SJSA1 (cell line): Measurements from ENCODE around the gene FAM117A. TPM values are rescaled to one million over a fixed set of nuclear protein-coding genes. Genes with fewer than 3 reads are reported as not detected.
"Not testable (repeated sequence)": the region's sequence is repeated elsewhere in the genome, so short reads cannot be mapped to it uniquely, and the experiment has no call there.

Source experiments
- DNase-seq, 2 experiments: peaks; one replicate each; pipeline ENCODE4 v3.0.0-alpha.2; 2015 to 2020; ENCODE audit warnings: low spot score in 2 of 2, low read depth in 1 of 2
- H3K27ac ChIP-seq: fragments of 250-450 bp; sonication (Bioruptor Pico); 2 replicates; pipeline ENCODE4 v1.5.1; 2020; ENCODE audit warnings: mild to moderate bottlenecking, moderate library complexity
- H3K27me3 ChIP-seq: fragments of 250-450 bp; sonication (Bioruptor Pico); replicated peaks from 2 replicates; pipeline ENCODE4 v1.5.1; 2020; ENCODE audit warnings: mild to moderate bottlenecking, moderate library complexity
- H3K36me3 ChIP-seq: fragments of 250-450 bp; sonication (Bioruptor Pico); 2 replicates; pipeline ENCODE4 v1.5.1; 2020; ENCODE audit warnings: mild to moderate bottlenecking
- H3K4me1 ChIP-seq: fragments of 250-450 bp; sonication (Bioruptor Pico); replicated peaks from 2 replicates; pipeline ENCODE4 v1.6.1; 2021; ENCODE audit warnings: mild to moderate bottlenecking
- H3K4me3 ChIP-seq: fragments of 250-450 bp; sonication (Bioruptor Pico); 2 replicates; pipeline ENCODE4 v1.5.1; 2020; ENCODE audit warnings: mild to moderate bottlenecking
- H3K9me3 ChIP-seq: fragments of 250-450 bp; sonication (Bioruptor Pico); replicated peaks from 2 replicates; pipeline ENCODE4 v1.5.1; 2020; ENCODE audit warnings: mild to moderate bottlenecking
- total RNA-seq: library from RNA; depleted of rRNA; stranded (reverse); fragments of >200 nt; shearing (Covaris generic); gene quantifications from 2 replicates; pipeline ENCODE4 v1.2.3, GENCODE V29; 2014

FAM117A gene
- total RNA-seq, 1 experiment from 2014 or later, result 2.6 TPM

- Histone ChIP-seq H3K4me3 (no peak overlapping the region), H3K27ac (no peak overlapping the region), H3K4me1 (peaks cover 3% of the 10 kb centered on the region), H3K36me3 (0 out of 2 replicates have a peak, but pooled peaks cover 2% of the 10 kb centered on the region), H3K9me3 (peaks cover 4% of the 10 kb centered on the region), H3K27me3 (peaks cover 17% of the 10 kb centered on the region; the same call in 1 of the 2 replicates)
- no peak for DNase-seq
Observed at GRCh38 chr17:49779156-49779738, 15.3 kb upstream of the FAM117A start.

GRCh38 chr17:49777563-49777962 is 13.6 kb upstream of the FAM117A start:
- H3K36me3 ChIP-seq, result 0 out of 2 replicates have a peak, but pooled peaks cover 2% of the 10 kb centered on the region
- no peak for DNase-seq
- H3K27ac ChIP-seq, result no peak overlapping the region
- peaks cover 4% of the 10 kb centered on the region for H3K9me3 ChIP-seq
- peaks cover 3% of the 10 kb centered on the region for H3K4me1 ChIP-seq
- no peak overlapping the region for H3K4me3 ChIP-seq
- H3K27me3 ChIP-seq, result peaks cover 24% of the 10 kb centered on the region

- DNase-seq, result no peak
- H3K27me3 ChIP-seq, result peaks cover 24% of the 10 kb centered on the region
- H3K9me3 ChIP-seq, result peaks cover 4% of the 10 kb centered on the region
- H3K36me3 ChIP-seq, result 0 out of 2 replicates have a peak, but pooled peaks cover 2% of the 10 kb centered on the region
- H3K27ac ChIP-seq, result no peak overlapping the region
- H3K4me1 ChIP-seq, result peaks cover 3% of the 10 kb centered on the region
- H3K4me3 ChIP-seq, result no peak overlapping the region
Observed at GRCh38 chr17:49776551-49777300, 12.8 kb upstream of the FAM117A start.

DNA sequence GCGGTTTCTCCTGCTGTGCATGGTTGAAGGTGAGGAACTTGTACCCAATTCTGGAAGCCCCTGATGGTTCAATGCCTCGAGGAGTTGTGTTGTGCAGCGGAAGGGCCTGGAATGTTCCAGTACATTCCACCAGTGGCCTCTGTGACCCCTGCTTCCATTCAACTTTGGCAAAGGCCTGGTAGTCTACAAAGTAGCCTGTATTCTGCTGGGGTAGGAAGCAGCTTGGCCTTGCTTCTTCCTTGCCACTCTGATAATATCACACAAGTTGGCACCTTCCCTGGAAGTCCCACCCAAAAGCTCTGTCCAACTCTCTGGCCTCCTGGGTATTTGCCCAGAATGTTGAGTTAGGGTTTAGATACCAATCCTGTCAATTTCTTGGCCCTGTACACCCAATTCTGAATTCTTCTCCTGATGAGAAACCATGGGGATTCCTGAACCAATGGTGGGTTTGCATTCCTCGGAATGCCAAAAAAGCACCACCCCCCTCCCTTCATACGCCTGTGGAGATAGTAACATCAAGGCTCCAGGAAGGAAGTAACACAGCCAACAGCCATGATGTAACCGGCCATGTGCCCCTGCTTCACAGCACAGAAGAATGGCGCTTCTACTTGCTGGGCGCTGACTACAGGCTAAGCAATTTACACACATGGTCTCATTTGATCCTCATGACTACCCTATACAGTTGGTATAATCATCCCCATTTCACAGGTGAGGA is 11.8 kb upstream of the FAM117A start:
- Histone ChIP-seq H3K27ac (no peak overlapping the region), H3K27me3 (peaks cover 24% of the 10 kb centered on the region), H3K9me3 (peaks cover 4% of the 10 kb centered on the region), H3K36me3 (0 out of 2 replicates have a peak, but pooled peaks cover 2% of the 10 kb centered on the region), H3K4me3 (no peak overlapping the region), H3K4me1 (peaks cover 3% of the 10 kb centered on the region)
- no peak for DNase-seq

DNA sequence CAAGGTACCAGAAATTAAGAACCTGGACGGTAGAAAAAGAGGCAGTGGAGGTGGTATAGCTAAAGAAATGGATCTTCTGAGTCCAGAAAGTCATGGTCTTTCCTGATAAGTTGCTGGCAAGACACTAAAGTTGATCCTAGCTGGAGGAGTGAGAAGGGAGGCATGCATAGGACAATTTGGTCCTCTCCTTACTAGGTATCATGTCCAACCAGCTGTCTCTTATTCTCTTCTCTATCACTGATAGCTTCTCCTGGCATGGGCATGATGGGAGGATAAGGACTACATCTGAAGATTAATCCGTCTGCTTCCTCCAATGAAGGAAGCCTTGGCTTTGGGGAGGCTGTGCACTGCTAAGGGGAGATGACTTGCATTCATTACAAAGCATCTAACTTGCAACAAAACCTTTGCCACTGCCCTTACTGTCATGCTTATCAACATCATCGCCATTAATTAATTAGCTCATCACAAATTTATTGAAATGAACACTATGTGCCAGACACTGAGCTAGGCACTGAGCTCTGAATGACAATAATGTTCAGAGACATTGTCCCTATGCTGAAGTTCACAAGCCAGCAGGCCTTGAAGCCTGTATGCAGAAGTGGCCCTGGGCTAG is 3.1 kb upstream of the FAM117A start:
- Histone ChIP-seq H3K27ac (no peak overlapping the region), H3K27me3 (peaks cover 51% of the 10 kb centered on the region), H3K36me3 (no peaks in the 10 kb centered on the region), H3K4me3 (no peak overlapping the region), H3K4me1 (peaks cover 10% of the 10 kb centered on the region), H3K9me3 (no peaks in the 10 kb centered on the region; the same call in 1 of the 2 replicates)
- no peak for DNase-seq

DNA sequence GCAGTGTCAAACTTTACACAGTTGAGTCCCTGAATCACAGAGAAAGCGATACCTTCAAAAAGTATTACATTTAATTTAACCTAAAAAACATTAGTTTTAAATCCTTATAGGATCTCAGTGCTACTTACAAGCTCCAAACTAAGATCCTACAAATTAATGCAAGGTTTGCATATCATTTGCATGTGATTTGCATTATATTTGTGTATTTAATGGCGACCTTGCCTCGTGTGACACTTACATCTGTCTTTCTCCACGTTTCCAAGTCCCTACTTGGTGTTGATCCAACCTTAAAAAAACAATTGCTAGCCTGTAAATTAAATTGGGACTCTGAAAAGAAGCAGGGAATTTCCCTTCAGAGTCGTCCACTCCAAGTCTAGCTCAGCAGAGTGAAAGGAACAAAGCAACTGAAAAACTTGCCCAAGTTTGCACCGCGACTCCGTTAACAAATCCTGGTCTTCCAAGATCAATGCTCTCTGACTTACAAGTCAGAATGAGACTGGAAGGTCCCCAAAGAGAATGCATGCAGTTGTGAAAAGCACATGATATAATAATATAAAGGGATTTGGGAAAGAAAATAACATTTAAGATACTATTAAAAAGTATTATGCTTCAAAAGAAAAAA is 739 bp upstream of the FAM117A start:
- Histone ChIP-seq H3K27ac (no peak overlapping the region), H3K36me3 (no peaks in the 10 kb centered on the region), H3K4me1 (peaks cover 10% of the 10 kb centered on the region), H3K27me3 (peaks cover 61% of the 10 kb centered on the region), H3K9me3 (no peaks in the 10 kb centered on the region; the same call in 1 of the 2 replicates), H3K4me3 (peak overlapping the region; percentile 38)
- no peak for DNase-seq

DNA sequence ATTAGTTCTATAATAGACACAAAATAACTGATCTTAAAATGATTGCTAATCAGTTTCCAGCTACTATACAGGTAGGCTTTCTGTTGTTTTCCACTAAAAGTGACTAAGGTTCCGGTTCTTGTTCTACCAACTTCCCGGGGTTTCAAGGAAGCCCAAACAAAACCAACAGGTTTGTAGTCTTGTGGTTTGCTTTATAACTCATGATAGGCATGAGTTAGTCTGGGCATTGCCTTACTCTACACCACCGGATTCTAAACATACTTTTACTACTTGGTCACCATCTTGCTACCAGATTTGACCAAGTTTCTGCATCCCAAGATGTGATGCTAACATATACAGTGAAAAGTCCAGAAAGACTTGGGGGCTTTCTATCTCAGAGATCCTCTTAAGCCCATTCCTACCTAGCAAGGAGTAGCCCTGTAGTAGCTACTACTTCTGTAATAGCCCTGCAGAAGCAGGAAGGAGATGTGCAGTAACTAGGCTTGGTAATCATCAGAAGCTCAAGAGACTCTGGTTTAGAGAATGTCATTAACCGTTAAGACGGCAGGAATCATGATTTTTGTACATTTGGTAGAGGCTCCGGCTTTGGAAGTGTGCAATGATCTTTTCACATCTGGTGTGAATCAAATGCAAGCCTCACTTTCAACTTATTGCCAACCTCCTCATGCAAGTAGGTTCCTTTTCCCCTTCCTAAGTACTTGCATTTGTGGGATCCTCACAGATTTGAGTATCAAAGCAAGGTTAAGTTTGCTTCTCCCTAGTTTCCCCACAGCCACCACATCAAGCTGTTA is 1.6 kb downstream of the FAM117A start:
- H3K4me3 ChIP-seq, result no peak overlapping the region
- no peak for DNase-seq

GRCh38 chr17:49760932-49761558 is 2.9 kb downstream of the FAM117A start:
- no peaks in the 10 kb centered on the region for H3K9me3 ChIP-seq
- H3K4me3 ChIP-seq, result no peak overlapping the region
- peaks cover 13% of the 10 kb centered on the region for H3K4me1 ChIP-seq

More for the DNA sequence above, 1.6 kb downstream of the FAM117A start:
- no peaks in the 10 kb centered on the region for H3K36me3 ChIP-seq
- no peak overlapping the region for H3K27ac ChIP-seq
- H3K9me3 ChIP-seq, result no peaks in the 10 kb centered on the region; the same call in 1 of the 2 replicates
- H3K27me3 ChIP-seq, result peaks cover 60% of the 10 kb centered on the region
- peaks cover 13% of the 10 kb centered on the region for H3K4me1 ChIP-seq

GRCh38 chr17:49760296-49760695 is 3.6 kb downstream of the FAM117A start:
- no peak for DNase-seq

More at GRCh38 chr17:49760932-49761558, 2.9 kb downstream of the FAM117A start:
- Histone ChIP-seq H3K36me3 (no peaks in the 10 kb centered on the region), H3K27ac (no peak overlapping the region), H3K27me3 (peaks cover 47% of the 10 kb centered on the region)
- DNase-seq, result no peak

DNA sequence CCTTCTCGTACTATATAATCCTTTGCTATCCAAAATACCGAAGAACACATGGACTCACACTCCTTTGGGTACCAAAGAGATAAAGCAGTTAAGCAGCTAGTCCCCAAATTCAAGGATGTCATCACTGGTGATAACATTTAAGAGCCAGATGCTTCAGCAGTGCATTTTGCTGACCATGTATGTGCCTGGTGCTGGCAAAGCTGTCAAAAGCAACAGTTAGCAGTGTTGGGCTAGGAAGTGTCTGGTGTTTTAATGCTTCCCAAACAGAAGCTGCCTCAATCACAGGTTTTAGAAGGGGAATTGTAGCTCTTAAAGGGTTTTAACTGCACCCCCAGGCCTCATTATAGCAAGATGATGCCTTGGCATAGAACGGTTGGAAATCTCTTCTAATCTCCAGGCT is 4.7 kb downstream of the FAM117A start:
- H3K9me3 ChIP-seq, result no peaks in the 10 kb centered on the region
- H3K4me1 ChIP-seq, result peaks cover 9% of the 10 kb centered on the region
- H3K4me3 ChIP-seq, result no peak overlapping the region
- H3K27me3 ChIP-seq, result peaks cover 31% of the 10 kb centered on the region
- no peak overlapping the region for H3K27ac ChIP-seq
- no peaks in the 10 kb centered on the region for H3K36me3 ChIP-seq
- DNase-seq, result no peak

More at GRCh38 chr17:49760296-49760695, 3.6 kb downstream of the FAM117A start:
- Histone ChIP-seq H3K9me3 (no peaks in the 10 kb centered on the region), H3K4me1 (peaks cover 13% of the 10 kb centered on the region), H3K27me3 (peaks cover 40% of the 10 kb centered on the region), H3K4me3 (no peak overlapping the region), H3K27ac (no peak overlapping the region), H3K36me3 (no peaks in the 10 kb centered on the region)

DNA sequence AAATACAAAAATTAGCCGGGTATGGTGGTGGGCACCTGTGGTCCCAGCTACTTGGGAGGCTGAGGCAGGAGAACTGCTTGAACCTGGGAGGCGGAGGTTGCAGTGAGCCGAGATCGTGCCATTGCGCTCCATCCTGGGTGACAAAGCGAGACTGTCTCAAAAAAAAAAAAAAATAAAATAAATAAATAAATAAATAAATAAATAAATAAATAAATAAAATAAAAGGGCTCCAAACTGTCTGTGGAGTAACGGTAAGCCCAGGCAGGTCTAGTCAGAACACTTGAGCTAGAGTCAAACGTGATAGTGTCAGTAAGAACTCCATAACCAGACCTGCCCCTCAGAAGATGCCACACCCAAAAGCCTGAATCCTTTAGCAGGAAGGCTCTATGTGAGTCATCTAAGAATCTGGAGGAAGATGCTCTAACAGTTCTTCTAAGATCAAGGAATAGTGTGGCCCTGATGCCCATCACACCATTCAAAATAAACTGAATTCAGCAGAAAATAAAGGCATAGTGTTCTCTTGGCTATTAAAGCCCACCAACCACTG is 5.4 kb downstream of the FAM117A start:
- not testable (repeated sequence) for H3K9me3 ChIP-seq, H3K27ac ChIP-seq, H3K4me3 ChIP-seq, H3K4me1 ChIP-seq, DNase-seq, H3K36me3 ChIP-seq
- H3K27me3 ChIP-seq, result peaks cover 31% of the 10 kb centered on the region

- DNase-seq, result no peak
- 0 out of 2 replicates have a peak, but pooled peaks cover 4% of the 10 kb centered on the region for H3K4me1 ChIP-seq
- H3K36me3 ChIP-seq, result no peaks in the 10 kb centered on the region
- peaks cover 18% of the 10 kb centered on the region for H3K27me3 ChIP-seq
- H3K4me3 ChIP-seq, result no peak overlapping the region
- no peak overlapping the region for H3K27ac ChIP-seq
- H3K9me3 ChIP-seq, result no peaks in the 10 kb centered on the region
Observed at GRCh38 chr17:49757151-49757777, 6.7 kb downstream of the FAM117A start.
